ENCODE measurements around the gene TMEM151B. TPM values are rescaled to one million over a fixed set of nuclear protein-coding genes. Genes with fewer than 3 reads are reported as not detected.

Gene TMEM151B
- total and polyA plus RNA-seq, 9 of the 15 experiments (the other 6 are each of a cell fraction or from before 2014, with no cell fraction given): not detected

DNA sequence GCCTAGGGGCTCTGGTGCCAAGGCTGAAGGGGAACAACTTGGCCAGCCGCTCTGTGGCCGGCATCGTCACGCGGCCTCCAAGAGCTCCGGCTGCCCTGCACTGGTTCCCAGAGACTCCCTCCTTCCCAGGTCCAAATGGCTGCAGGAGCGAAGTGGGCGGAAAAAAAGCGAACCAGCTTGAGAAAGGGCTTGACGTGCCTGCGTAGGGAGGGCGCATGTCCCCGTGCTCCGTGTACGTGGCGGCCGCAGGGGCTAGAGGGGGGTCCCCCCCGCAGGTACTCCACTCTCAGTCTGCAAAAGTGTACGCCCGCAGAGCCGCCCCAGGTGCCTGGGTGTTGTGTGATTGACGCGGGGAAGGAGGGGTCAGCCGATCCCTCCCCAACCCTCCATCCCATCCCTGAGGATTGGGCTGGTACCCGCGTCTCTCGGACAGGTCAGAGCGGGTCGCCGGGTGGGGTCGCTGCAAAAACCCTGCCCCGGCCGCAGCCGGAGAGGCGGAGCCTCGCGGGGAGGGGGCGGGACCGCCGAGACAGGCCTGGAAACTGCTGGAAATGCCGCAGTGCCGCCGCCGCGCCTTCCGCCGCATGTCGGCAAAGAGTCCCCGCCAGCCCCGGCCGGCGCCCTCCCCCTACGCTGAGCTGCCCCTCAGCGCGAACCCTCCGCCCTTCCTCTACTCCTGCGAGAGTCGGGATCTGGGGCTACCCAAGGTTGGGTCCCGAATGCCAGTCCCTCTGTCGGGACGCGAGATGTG, 24.2 kb upstream of the TMEM151B start (continued):
- no peak for TF ChIP-seq MLX (CRISPR knock-in tag; conservative IDR thresholded peaks at IDR 0.05)
- no peak for TF ChIP-seq ARHGAP35 (IDR thresholded peaks at IDR 0.05; ENCODE audit: partially characterized antibody)
- TF ChIP-seq ZFP91 (CRISPR knock-in tag; IDR thresholded peaks at IDR 0.05): no peak
- no peak for TF ChIP-seq MCM5 (IDR thresholded peaks at IDR 0.05; ENCODE audit: low read depth)
- no peak for TF ChIP-seq YBX1 (IDR thresholded peaks at IDR 0.05)
- TF ChIP-seq, protein P1, sequence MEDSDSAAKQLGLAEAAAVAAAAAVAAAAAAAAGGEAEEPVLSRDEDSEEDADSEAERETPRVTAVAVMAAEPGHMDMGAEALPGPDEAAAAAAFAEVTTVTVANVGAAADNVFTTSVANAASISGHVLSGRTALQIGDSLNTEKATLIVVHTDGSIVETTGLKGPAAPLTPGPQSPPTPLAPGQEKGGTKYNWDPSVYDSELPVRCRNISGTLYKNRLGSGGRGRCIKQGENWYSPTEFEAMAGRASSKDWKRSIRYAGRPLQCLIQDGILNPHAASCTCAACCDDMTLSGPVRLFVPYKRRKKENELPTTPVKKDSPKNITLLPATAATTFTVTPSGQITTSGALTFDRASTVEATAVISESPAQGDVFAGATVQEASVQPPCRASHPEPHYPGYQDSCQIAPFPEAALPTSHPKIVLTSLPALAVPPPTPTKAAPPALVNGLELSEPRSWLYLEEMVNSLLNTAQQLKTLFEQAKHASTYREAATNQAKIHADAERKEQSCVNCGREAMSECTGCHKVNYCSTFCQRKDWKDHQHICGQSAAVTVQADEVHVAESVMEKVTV (CRISPR knock-in tag; IDR thresholded peaks at IDR 0.05): no peak
- no peak; a peak in 2 of 4 replicates for TF ChIP-seq MNT (conservative IDR thresholded peaks at IDR 0.05)
- TF ChIP-seq ZNF444 (CRISPR knock-in tag; IDR thresholded peaks at IDR 0.05): no peak
- no peak for TF ChIP-seq ZNF274 (IDR thresholded peaks at IDR 0.05; ENCODE audit: borderline replicate concordance, low read depth, low read length)
- no peak; a peak in 1 of 4 replicates for TF ChIP-seq TEAD1 (CRISPR knock-in tag; IDR thresholded peaks at IDR 0.05)
- TF ChIP-seq HEY1 (CRISPR knock-in tag; IDR thresholded peaks at IDR 0.05; ENCODE audit: borderline replicate concordance): no peak
- TF ChIP-seq MAZ (CRISPR knock-in tag; conservative IDR thresholded peaks at IDR 0.05 in 1 of 2, IDR thresholded peaks at IDR 0.05 in 1 of 2): peak; percentile 69 to 85
- peak; percentile 55 for TF ChIP-seq NEUROD1 (IDR thresholded peaks at IDR 0.05; ENCODE audit: borderline replicate concordance, low read depth, low read length, partially characterized antibody)
- TF ChIP-seq MCM2 (IDR thresholded peaks at IDR 0.05; ENCODE audit: low read depth): no peak
- no peak for TF ChIP-seq ZNF77 (CRISPR knock-in tag; IDR thresholded peaks at IDR 0.05)
- TF ChIP-seq, protein P2, sequence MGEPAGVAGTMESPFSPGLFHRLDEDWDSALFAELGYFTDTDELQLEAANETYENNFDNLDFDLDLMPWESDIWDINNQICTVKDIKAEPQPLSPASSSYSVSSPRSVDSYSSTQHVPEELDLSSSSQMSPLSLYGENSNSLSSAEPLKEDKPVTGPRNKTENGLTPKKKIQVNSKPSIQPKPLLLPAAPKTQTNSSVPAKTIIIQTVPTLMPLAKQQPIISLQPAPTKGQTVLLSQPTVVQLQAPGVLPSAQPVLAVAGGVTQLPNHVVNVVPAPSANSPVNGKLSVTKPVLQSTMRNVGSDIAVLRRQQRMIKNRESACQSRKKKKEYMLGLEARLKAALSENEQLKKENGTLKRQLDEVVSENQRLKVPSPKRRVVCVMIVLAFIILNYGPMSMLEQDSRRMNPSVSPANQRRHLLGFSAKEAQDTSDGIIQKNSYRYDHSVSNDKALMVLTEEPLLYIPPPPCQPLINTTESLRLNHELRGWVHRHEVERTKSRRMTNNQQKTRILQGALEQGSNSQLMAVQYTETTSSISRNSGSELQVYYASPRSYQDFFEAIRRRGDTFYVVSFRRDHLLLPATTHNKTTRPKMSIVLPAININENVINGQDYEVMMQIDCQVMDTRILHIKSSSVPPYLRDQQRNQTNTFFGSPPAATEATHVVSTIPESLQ (CRISPR knock-in tag; IDR thresholded peaks at IDR 0.05): no peak
- peak; percentile 62; the same call in 1 of the 2 replicates for TF ChIP-seq CBFB (CRISPR knock-in tag; IDR thresholded peaks at IDR 0.05)
- no peak for TF ChIP-seq SNRNP70 (optimal IDR thresholded peaks at IDR 0.05; ENCODE audit: low read depth, low read length)
- TF ChIP-seq MCM3 (IDR thresholded peaks at IDR 0.05): no peak
- no peak for TF ChIP-seq SMARCB1 (IDR thresholded peaks at IDR 0.05; ENCODE audit: insufficient read length, low read depth)

Measured in K562 (cell line).